GM18498 (cell line): Measurements from ENCODE around the gene TCHP.

ENCODE experiments used
- ATAC-seq: cut with Tn5 transposase; IDR thresholded peaks from one replicate; pipeline ENCODE4 v1.9.1; 2021; ENCODE audit warnings: mild to moderate bottlenecking, moderate library complexity; ENCODE audit not compliant: unreplicated experiment

The TCHP gene

GRCh38 chr12:109932878-109933503 lies 32.9 kb downstream of the TCHP start:
- ATAC-seq: no peak

- ATAC-seq: no peak
These were observed 34.0 kb downstream of the TCHP start for GRCh38 chr12:109934026-109934425.

- ATAC-seq: no peak
These were observed 37.3 kb downstream of the TCHP start for GRCh38 chr12:109937371-109937770.

- no peak for ATAC-seq
These were observed 38.9 kb downstream of the TCHP start for GRCh38 chr12:109938947-109939346.

GRCh38 chr12:109939504-109939903 lies 39.4 kb downstream of the TCHP start:
- ATAC-seq: no peak

- no peak for ATAC-seq
These were observed 40.4 kb downstream of the TCHP start for GRCh38 chr12:109940339-109940923.

- ATAC-seq: no peak
These were observed 43.7 kb downstream of the TCHP start for GRCh38 chr12:109943811-109944210.

- no peak for ATAC-seq
These were observed 44.7 kb downstream of the TCHP start for GRCh38 chr12:109944561-109945359.

- no peak for ATAC-seq
These were observed 46.4 kb downstream of the TCHP start for GRCh38 chr12:109946505-109946904.

- no peak for ATAC-seq
These were observed 46.8 kb downstream of the TCHP start for GRCh38 chr12:109946913-109947312.

- ATAC-seq: no peak
These were observed 47.4 kb downstream of the TCHP start for GRCh38 chr12:109947521-109947920.

GRCh38 chr12:109948368-109948767 lies 48.3 kb downstream of the TCHP start:
- ATAC-seq: no peak

- ATAC-seq: no peak
These were observed 49.0 kb downstream of the TCHP start for GRCh38 chr12:109949089-109949488.

GRCh38 chr12:109950625-109951024 lies 50.6 kb downstream of the TCHP start:
- no peak for ATAC-seq

GRCh38 chr12:109951136-109951535 lies 51.1 kb downstream of the TCHP start:
- ATAC-seq: no peak

- no peak for ATAC-seq
These were observed 51.7 kb downstream of the TCHP start for GRCh38 chr12:109951751-109952150.

- ATAC-seq: no peak
These were observed 52.2 kb downstream of the TCHP start for GRCh38 chr12:109952160-109952858.

GRCh38 chr12:109952873-109953272 lies 52.8 kb downstream of the TCHP start:
- ATAC-seq: no peak

- ATAC-seq: no peak
These were observed 53.6 kb downstream of the TCHP start for GRCh38 chr12:109953656-109954055.

GRCh38 chr12:109958374-109958773 lies 58.3 kb downstream of the TCHP start:
- ATAC-seq: no peak

GRCh38 chr12:109959411-109960093 lies 59.5 kb downstream of the TCHP start:
- no peak for ATAC-seq
